Calu3 (cell line): Measurements from ENCODE around the gene PSTPIP2. TPM values are rescaled to one million over a fixed set of nuclear protein-coding genes. Genes with fewer than 3 reads are reported as not detected.
A peak's percentile ranks its signal among the peaks of the same experiment; 100 is the strongest.
"Not testable (repeated sequence)": the region's sequence is repeated elsewhere in the genome, so short reads cannot be mapped to it uniquely, and the experiment has no call there.

Source experiments
- BruUV-seq: library from RNA; stranded (reverse); fragments of 400-500 nt; replicated peaks from 2 replicates; lab custom pipeline; 2021; lab: Mats Ljungman, UMichigan
- CTCF ChIA-PET: fragments of 300-600 bp; sonication (Branson Sonifier 250); formaldehyde crosslinking; loops from one replicate; lab custom pipeline; 2022; ENCODE audit warnings: antibody characterized with exemption; lab: Charles Lee
- DNase-seq: peaks from one replicate; pipeline ENCODE4 v3.0.0; 2022
- H3K27ac Mint-ChIP-seq: one replicate; pipeline ENCODE4 v1.8.0; 2022; ENCODE audit warnings: mixed read lengths; ENCODE audit not compliant: unreplicated experiment
- H3K27me3 Mint-ChIP-seq: one replicate; pipeline ENCODE4 v1.8.0; 2022; ENCODE audit warnings: mixed read lengths; ENCODE audit not compliant: unreplicated experiment
- H3K36me3 Mint-ChIP-seq: one replicate; pipeline ENCODE4 v1.8.0; 2022; ENCODE audit warnings: mild to moderate bottlenecking, moderate library complexity, mixed read lengths; ENCODE audit not compliant: insufficient read depth, unreplicated experiment
- H3K4me1 Mint-ChIP-seq: one replicate; pipeline ENCODE4 v1.8.0; 2022; ENCODE audit warnings: mild to moderate bottlenecking, low read depth, mixed read lengths; ENCODE audit not compliant: unreplicated experiment
- H3K4me3 Mint-ChIP-seq: one replicate; pipeline ENCODE4 v1.8.0; 2022; ENCODE audit warnings: mild to moderate bottlenecking, low read depth, moderate library complexity, mixed read lengths; ENCODE audit not compliant: unreplicated experiment
- H3K9me3 Mint-ChIP-seq: one replicate; pipeline ENCODE4 v1.8.0; 2022; ENCODE audit warnings: low read depth, mixed read lengths; ENCODE audit not compliant: unreplicated experiment
- intact Hi-C: fragments of 100-400 bp; cut with micrococcal nuclease; formaldehyde crosslinking; loops from one replicate; pipeline ENCODE4 v1.10.0; 2022; ENCODE audit not compliant: unreplicated experiment
- total RNA-seq: library from RNA; stranded (reverse); gene quantifications from 2 replicates; pipeline ENCODE4 v1.2.3, GENCODE V29; 2022
- TF ChIP-seq, protein P1 (sequence below): fragments of 200-600 bp; IDR thresholded peaks from one replicate; pipeline ENCODE4 v1.8.0; 2022; ENCODE audit warnings: antibody characterized with exemption; ENCODE audit not compliant: unreplicated experiment

Gene PSTPIP2
- total RNA-seq, 1 experiment from 2014 or later: 2.6 TPM

DNA sequence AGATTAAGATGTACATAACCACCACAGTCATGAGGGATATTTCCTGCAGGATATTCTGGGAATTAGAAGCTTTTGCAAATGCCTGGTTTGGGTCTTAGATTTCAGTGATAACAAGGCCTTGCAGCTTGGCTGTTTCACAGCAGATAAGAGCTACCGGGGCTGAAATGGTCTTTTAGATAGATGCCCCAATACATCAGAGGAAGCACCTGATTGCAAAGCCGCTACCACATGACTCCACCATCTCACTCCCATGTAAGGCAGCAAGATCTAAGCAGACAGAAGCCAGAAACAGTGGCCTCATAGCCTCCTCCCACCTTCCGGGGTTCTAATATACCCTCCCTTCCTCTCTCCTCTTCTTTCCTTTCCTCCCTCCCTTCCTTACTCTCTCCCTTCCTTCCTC lies 73.8 kb downstream of the PSTPIP2 start:
- no peak for DNase-seq
- Mint-ChIP-seq H3K9me3 (peaks cover 2% of the 10 kb centered on the region), H3K36me3 (peaks cover 6% of the 10 kb centered on the region), H3K4me3 (no peak overlapping the region), H3K27ac (no peak overlapping the region), H3K27me3 (no peaks in the 10 kb centered on the region), H3K4me1 (peaks cover 20% of the 10 kb centered on the region)
- intact Hi-C loops: no loop called here
- TF ChIP-seq, protein P1, sequence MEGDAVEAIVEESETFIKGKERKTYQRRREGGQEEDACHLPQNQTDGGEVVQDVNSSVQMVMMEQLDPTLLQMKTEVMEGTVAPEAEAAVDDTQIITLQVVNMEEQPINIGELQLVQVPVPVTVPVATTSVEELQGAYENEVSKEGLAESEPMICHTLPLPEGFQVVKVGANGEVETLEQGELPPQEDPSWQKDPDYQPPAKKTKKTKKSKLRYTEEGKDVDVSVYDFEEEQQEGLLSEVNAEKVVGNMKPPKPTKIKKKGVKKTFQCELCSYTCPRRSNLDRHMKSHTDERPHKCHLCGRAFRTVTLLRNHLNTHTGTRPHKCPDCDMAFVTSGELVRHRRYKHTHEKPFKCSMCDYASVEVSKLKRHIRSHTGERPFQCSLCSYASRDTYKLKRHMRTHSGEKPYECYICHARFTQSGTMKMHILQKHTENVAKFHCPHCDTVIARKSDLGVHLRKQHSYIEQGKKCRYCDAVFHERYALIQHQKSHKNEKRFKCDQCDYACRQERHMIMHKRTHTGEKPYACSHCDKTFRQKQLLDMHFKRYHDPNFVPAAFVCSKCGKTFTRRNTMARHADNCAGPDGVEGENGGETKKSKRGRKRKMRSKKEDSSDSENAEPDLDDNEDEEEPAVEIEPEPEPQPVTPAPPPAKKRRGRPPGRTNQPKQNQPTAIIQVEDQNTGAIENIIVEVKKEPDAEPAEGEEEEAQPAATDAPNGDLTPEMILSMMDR: no peak
- no TSS peak for BruUV-seq
- CTCF ChIA-PET: no interaction called here

DNA sequence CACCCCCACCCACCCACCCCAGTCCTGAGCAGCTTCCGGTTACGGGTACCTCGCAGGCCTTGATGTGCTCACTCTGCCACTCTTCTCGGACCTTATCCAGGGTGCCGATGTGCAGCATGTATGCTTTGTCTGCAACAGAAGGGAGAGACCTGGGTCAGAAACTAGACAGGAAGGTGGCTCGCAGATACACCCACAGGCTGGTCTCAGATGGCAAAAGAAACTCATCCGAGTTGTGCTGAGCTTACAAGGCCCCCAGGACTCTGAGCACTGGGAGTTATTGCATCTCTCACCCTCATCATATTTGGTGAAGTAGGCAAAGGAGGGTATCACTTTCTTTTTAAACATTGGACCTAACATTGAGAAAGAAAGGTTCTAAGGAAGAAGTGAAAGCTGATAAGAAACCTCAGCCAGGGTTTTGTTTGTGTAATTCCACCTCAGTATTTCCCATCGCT lies 74.3 kb downstream of the PSTPIP2 start:
- DNase-seq: no peak
- Mint-ChIP-seq H3K4me1 (peaks cover 22% of the 10 kb centered on the region), H3K4me3 (no peak overlapping the region), H3K36me3 (peaks cover 8% of the 10 kb centered on the region), H3K9me3 (peaks cover 2% of the 10 kb centered on the region), H3K27me3 (no peaks in the 10 kb centered on the region), H3K27ac (no peak overlapping the region)
- TF ChIP-seq, protein P1: no peak
- intact Hi-C loops: no loop called here
- CTCF ChIA-PET: no interaction called here
- no TSS peak for BruUV-seq

DNA sequence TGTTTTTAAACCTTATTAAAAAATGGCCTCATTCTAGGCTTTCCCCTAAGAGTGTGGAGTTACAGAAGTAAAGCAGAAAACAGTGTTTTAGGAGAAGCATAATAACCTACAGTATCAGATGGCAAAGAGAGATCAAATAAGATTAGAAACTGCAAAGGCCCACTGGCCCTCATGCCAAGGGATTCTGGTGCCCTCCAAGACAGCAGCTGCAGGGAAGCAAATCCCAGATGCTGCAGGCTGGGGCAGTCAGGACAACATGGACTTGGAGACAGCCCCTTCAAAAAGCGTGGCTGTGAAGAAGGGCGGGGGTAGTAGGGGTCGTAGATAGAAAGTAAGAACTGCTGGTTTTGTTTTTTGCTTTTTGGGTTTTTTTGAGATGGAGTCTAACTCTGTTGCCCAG lies 76.6 kb downstream of the PSTPIP2 start:
- Mint-ChIP-seq H3K36me3 (peaks cover 8% of the 10 kb centered on the region), H3K4me3 (no peak overlapping the region), H3K9me3 (no peaks in the 10 kb centered on the region), H3K4me1 (peaks cover 22% of the 10 kb centered on the region), H3K27ac (no peak overlapping the region), H3K27me3 (no peaks in the 10 kb centered on the region)
- TF ChIP-seq, protein P1: no peak
- CTCF ChIA-PET: interaction anchor here (1.9 kb wide), 1 partner anchor 78 kb away, joined by 5 read pairs; no protein-coding TSS in a partner anchor
- DNase-seq: no peak
- no TSS peak for BruUV-seq
- intact Hi-C loops: no loop called here

DNA sequence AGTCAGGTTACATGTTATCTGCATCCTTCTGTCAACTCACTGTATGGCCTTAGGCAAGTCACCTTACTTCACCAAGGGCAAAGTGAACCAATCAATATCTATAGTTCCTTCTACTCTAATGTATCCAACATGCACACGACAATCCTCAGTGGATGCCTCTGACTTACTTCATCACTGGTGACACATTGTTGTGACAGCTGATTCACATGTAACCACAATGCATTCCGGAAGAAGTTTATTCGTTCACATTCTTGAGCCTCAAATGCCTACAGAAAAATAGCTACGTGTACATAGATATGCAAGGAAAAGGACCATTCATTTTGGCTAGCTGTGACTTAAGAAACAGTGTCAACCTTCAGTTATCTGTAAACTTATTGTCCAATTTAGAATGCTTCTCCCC lies 78.6 kb downstream of the PSTPIP2 start:
- CTCF ChIA-PET: no interaction called here
- no peaks in the 10 kb centered on the region for H3K9me3 Mint-ChIP-seq
- peaks cover 22% of the 10 kb centered on the region for H3K4me1 Mint-ChIP-seq
- no peaks in the 10 kb centered on the region for H3K27me3 Mint-ChIP-seq
- H3K4me3 Mint-ChIP-seq: no peak overlapping the region
- TF ChIP-seq, protein P1: no peak
- DNase-seq: peak; percentile 23
- H3K36me3 Mint-ChIP-seq: peaks cover 8% of the 10 kb centered on the region
- no TSS peak for BruUV-seq
- intact Hi-C loops: loop anchor here (5.0 kb wide), 1 partner anchor 79 kb away; the partner anchor contains the start of gene PSTPIP2
- H3K27ac Mint-ChIP-seq: peak overlapping the region; percentile 55

DNA sequence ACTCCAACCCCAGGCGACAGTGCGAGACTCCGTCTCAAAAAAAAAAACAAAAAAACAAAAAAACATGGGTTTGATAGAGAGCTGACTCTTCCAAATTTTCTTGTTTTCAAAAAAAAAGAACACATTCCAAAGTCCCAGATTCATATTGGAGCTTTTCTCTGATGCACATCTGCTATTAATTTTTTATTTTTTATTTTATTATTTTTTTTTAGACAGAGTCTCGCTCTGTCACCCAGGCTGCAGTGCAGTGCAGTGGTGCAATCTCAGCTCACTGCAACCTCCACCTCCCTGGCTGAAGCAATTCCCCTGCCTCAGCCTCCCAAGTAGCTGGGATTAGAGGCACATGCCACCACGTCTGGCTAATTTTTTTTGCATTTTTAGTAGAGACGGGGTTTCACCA lies 79.5 kb downstream of the PSTPIP2 start:
- not testable (repeated sequence) for BruUV-seq, H3K27me3 Mint-ChIP-seq, H3K4me3 Mint-ChIP-seq, H3K27ac Mint-ChIP-seq, DNase-seq, H3K36me3 Mint-ChIP-seq, H3K9me3 Mint-ChIP-seq
- peaks cover 22% of the 10 kb centered on the region for H3K4me1 Mint-ChIP-seq
- CTCF ChIA-PET: interaction anchor here (0.7 kb wide), 1 partner anchor 50 kb away, joined by 3 read pairs; no protein-coding TSS in a partner anchor
- intact Hi-C loops: loop anchor here (5.0 kb wide), 1 partner anchor 80 kb away; the partner anchor contains the start of gene PSTPIP2
